Hematopoietic multipotent progenitor cell treated with erythropoietin and hydrocortisone succinate and interleukin-3 and kit ligand, for 15 days (in vitro differentiated cells): ENCODE measurements around the gene BIVM.

Source experiments
- DNase-seq: peaks from one replicate; pipeline ENCODE4 v3.0.0-alpha.2; 2015; ENCODE audit warnings: low spot score

The BIVM gene

GRCh38 chr13:102788683-102789082 lies 10.2 kb upstream of the BIVM start:
- DNase-seq, result no peak

GRCh38 chr13:102792396-102792795 lies 6.5 kb upstream of the BIVM start:
- DNase-seq, result no peak

GRCh38 chr13:102793611-102794355 lies 5.1 kb upstream of the BIVM start:
- no peak for DNase-seq

GRCh38 chr13:102799426-102800144 lies 666 bp downstream of the BIVM start:
- DNase-seq, result no peak

GRCh38 chr13:102800145-102801041 lies 1.5 kb downstream of the BIVM start:
- peak; percentile 76 for DNase-seq

GRCh38 chr13:102805680-102806079 lies 6.8 kb downstream of the BIVM start:
- DNase-seq, result no peak

- DNase-seq, result no peak
These were observed 8.8 kb downstream of the BIVM start for GRCh38 chr13:102807699-102808098.

GRCh38 chr13:102812611-102813287 lies 13.8 kb downstream of the BIVM start:
- DNase-seq, result no peak

- no peak for DNase-seq
These were observed 15.2 kb downstream of the BIVM start for GRCh38 chr13:102814025-102814607.

- no peak for DNase-seq
These were observed 15.9 kb downstream of the BIVM start for GRCh38 chr13:102814793-102815192.

GRCh38 chr13:102815788-102816187 lies 16.9 kb downstream of the BIVM start:
- no peak for DNase-seq

GRCh38 chr13:102816708-102817107 lies 17.8 kb downstream of the BIVM start:
- DNase-seq, result no peak

- no peak for DNase-seq
These were observed 18.3 kb downstream of the BIVM start for GRCh38 chr13:102817241-102817640.

GRCh38 chr13:102817907-102818306 lies 19.0 kb downstream of the BIVM start:
- no peak for DNase-seq

- no peak for DNase-seq
These were observed 26.5 kb downstream of the BIVM start for GRCh38 chr13:102825400-102825799.

GRCh38 chr13:102825921-102826706 lies 27.2 kb downstream of the BIVM start:
- no peak for DNase-seq

GRCh38 chr13:102830646-102831045 lies 31.7 kb downstream of the BIVM start:
- DNase-seq, result no peak

GRCh38 chr13:102836471-102836870 lies 37.6 kb downstream of the BIVM start:
- DNase-seq, result no peak

GRCh38 chr13:102838273-102838672 lies 39.4 kb downstream of the BIVM start:
- DNase-seq, result no peak

GRCh38 chr13:102838982-102839381 lies 40.1 kb downstream of the BIVM start:
- no peak for DNase-seq

- DNase-seq, result no peak
These were observed 40.5 kb downstream of the BIVM start for GRCh38 chr13:102839462-102839861.
